ENCODE data around the gene SULT1A1.
A peak's percentile ranks its signal among the peaks of the same experiment; 100 is the strongest.
"Not testable (repeated sequence)": the region's sequence is repeated elsewhere in the genome, so short reads cannot be mapped to it uniquely, and the experiment has no call there.

The SULT1A1 gene

GRCh38 chr16:28608496-28608808, 1.4 kb downstream of the SULT1A1 start:
- DNase-seq, result not testable (repeated sequence)

- not testable (repeated sequence) for DNase-seq
Measured at GRCh38 chr16:28607681-28608495, 2.0 kb downstream of the SULT1A1 start.

- no peak for DNase-seq
Measured at GRCh38 chr16:28607116-28607623, 2.7 kb downstream of the SULT1A1 start.

GRCh38 chr16:28606291-28607115, 3.3 kb downstream of the SULT1A1 start:
- no peak for DNase-seq

GRCh38 chr16:28604186-28604565, 5.7 kb downstream of the SULT1A1 start:
- no peak for DNase-seq

- no peak for DNase-seq
Measured at GRCh38 chr16:28603381-28604185, 6.3 kb downstream of the SULT1A1 start.

GRCh38 chr16:28602529-28602928, 7.3 kb downstream of the SULT1A1 start:
- DNase-seq, result no peak

- DNase-seq, result not testable (repeated sequence)
Measured at GRCh38 chr16:28602062-28602461, 7.8 kb downstream of the SULT1A1 start.

- not testable (repeated sequence) for DNase-seq
Measured at GRCh38 chr16:28601589-28601988, 8.3 kb downstream of the SULT1A1 start.

GRCh38 chr16:28600965-28601364, 8.9 kb downstream of the SULT1A1 start:
- not testable (repeated sequence) for DNase-seq

- not testable (repeated sequence) for DNase-seq
Measured at GRCh38 chr16:28599377-28600285, 10.2 kb downstream of the SULT1A1 start.

GRCh38 chr16:28597692-28598261, 12.1 kb downstream of the SULT1A1 start:
- DNase-seq, result peak; percentile 72

- peak; percentile 34 for DNase-seq
Measured at GRCh38 chr16:28596840-28597691, 12.8 kb downstream of the SULT1A1 start, which contains the start of gene SULT1A2. SULT1A2 (minus strand) TSS chr16:28597050; CDS start chr16:28595930, 1,120 bp downstream.

GRCh38 chr16:28596115-28596630, 13.7 kb downstream of the SULT1A1 start:
- no peak for DNase-seq

GRCh38 chr16:28595451-28595850, 14.4 kb downstream of the SULT1A1 start:
- DNase-seq, result not testable (repeated sequence)

- no peak for DNase-seq
Measured at GRCh38 chr16:28592979-28593553, 16.8 kb downstream of the SULT1A1 start.

- DNase-seq, result no peak
Measured at GRCh38 chr16:28592511-28592910, 17.3 kb downstream of the SULT1A1 start.

GRCh38 chr16:28591355-28591754, 18.5 kb downstream of the SULT1A1 start:
- DNase-seq, result no peak
